ENCODE results near the gene EBI3.
"Not testable (repeated sequence)": the region's sequence is repeated elsewhere in the genome, so short reads cannot be mapped to it uniquely, and the experiment has no call there.

Gene EBI3

DNA sequence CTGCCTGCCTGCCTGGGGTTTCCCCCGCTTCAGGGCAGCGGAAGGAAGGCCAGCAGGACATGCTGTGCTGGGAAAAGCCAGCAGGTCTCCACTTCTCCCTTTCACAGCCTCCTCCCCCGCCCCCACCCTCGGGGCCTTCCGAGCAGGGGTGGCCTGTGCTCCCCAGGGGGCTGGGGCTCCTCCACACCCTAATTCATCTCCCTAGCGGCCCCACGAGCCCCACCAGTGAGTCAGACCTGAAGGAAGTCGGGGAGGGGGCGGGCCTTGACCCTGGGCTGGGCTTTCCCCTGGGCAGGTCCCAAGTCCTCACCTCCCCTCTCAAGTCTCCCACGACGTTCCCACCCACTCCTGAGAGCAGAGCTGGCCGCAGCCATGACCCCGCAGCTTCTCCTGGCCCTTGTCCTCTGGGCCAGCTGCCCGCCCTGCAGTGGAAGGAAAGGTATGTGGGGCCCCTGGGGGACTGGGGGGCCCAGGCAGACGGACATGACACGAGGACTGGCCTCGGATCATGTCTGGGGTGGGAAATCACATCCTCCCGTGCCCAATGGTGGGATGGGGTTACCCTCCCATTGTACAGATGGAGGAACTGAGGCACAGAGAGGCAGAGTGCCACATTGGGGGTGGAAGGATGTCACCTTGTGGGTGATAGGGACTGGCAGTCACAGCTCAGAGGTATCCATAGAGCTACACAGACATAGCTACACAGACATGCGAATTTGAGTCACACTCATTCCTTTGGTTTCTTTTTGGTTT lies at the start of gene EBI3:
TSS of gene EBI3 (plus strand) at position 345 of the 753 bp plus-strand sequence. CDS start at position 373, 28 bp downstream.
- FAIRE-seq = no peak

DNA sequence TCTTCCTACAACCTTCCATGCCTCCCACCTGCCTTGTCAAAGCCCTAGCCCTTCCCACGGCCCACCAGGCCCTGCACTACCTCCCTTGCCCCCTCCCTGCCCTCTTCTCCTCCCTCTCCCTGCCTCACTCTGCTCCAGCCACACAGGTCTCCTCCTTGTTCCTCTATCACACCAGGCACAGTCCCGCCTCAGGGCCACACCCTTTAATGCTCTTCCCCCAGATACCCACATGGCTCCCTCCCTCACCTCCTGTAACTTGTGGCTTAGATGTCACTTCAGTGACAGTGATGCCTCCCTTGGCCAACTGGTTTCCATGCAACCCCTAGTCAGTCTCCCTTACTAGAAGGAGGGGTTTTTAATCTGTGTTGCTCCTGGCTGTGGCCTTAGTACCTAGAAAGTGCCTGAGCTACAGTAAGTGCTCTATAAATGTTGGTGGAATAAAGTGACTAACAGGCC lies 48.2 kb upstream of the EBI3 start:
- FAIRE-seq = no peak

DNA sequence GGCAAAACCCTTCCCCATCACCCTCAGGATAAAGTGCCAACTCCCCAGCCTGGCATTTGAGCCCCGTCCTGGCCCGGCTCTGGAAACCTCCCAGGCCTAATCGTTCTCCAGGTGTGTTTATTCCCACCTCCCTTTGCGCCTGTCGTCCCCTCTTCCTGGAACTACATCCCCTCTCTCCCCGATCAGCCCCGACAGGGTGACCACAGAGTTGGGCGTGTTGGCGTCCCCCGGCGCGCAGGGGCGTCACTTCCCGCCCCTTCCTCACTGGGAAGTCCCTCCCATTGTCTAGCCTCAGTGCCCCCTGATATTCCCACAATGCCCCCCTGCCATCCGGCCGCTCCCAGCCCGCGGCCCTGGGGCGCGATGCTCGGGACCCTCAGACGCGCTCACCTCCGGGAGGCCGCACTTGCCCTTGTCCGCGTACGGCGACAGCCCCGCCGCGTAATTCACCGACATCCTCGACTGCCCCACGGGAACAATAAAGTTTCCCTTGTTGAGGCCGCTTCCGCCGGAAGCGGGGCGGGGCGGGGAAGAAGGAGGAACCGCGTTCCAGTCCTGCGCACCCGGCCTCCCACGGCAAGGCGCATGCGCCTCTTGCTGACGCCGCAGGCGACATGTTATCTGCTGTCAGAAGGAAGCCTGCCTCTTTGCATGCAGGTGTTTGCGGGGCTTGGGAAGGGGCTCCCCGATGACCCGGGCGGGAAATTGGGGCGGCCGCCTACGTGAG lies 47.1 kb upstream of the EBI3 start, which contains the start of the genes ANKRD24 and SIRT6:
TSS of gene ANKRD24 (plus strand) at position 606 of the 727 bp plus-strand sequence. CDS start 3,737 bp downstream, outside the sequence.
TSS of gene SIRT6 (minus strand) at position 480 of the 727 bp plus-strand sequence. CDS start at position 456, 24 bp downstream.
- FAIRE-seq = no peak

DNA sequence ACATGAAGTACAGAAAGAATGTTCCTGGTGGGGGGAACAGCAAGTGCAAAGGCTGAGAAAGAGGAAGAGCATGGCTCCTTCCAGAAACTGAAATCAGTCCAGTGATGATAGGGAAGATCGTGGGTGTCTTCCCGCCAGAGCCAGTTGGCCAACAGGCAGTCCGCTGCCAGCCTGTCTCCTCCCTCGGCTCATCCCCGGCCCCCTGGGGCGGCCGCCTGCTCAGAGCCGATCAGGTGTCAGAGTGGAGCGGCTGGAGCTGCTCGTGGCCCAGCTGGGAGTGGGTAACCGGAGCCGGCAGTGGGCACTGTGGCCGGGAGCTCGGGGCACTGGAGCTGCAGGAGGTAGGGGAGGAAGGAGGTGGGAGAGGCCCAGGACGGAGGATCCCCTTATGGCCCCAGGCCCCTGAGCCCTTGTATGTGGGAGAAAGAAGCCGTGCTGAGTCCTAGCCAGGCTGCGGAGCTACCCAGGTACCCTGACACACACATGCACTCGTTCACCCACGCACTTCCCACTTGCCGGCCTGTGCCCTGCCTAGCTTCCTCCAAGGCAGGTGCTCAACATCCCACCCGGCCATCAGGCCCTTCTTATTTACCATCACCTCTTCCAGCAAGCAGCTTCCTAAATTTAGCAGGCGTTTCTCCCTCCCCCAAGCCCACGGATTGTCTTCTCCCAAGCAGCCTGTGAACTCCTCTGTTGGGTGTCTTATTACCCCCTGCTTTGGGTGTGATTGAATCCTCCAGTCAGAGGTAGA lies 45.2 kb upstream of the EBI3 start:
- FAIRE-seq = no peak

DNA sequence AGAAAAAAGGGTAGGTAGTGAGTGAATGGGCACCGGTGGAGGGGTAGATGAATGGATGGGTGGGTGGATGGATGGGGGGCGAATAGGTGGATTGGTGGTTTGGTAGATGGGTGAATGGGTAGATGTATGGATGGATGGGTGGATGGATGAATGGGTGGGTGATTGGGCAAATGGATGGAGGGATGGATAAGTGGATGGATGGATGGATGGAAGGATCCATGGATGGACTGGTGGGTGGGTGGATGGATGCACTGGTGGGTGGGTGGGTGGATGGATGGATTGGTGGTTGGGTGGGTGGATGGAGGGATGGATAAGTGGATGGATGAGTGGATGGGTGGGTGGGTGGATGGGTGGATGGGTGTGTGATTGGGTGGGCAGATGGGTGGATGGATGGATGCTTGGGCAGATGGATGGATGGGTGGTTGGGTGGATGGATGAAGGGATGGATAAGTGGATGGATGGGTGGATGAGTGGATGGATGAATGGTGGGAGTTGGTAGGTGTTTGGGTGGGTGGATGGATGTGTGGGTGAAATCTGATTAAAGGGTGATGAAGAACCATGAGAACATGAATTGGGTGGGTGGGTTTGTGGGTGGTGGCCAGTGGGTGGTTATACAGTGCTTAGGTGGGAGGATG lies 44.5 kb upstream of the EBI3 start:
- no peak for FAIRE-seq

DNA sequence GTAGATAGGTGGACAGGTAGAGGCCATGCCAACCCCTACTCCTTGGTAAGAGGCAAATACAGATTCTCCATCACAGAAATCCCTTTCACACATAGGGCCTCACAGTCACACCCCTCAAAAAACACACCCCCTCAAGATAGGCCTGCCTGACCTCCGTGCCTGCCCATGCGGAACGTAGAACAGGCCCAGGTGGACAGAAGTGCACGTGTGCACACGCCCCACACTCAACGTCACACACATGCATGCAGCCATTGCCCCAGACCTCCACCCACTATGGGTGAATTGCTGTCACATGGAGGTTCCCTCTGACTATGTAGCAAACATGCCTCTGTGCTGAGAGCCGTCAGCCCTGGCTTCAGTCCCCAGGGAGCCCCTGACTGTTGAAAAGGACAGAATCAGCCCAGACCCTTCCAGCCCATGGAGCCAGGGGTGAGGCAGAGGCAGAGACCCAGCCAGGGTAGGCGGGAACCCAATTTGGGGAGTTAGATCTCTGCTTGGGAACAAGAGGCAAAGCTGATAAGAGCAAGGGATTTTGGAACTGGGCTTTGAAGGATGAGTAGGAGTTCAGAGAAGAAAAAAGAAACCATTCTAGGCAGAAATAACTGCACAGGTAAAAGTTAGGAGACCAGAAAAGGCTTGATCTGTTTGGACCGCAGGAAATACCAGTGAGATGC lies 43.8 kb upstream of the EBI3 start:
- no peak for FAIRE-seq

DNA sequence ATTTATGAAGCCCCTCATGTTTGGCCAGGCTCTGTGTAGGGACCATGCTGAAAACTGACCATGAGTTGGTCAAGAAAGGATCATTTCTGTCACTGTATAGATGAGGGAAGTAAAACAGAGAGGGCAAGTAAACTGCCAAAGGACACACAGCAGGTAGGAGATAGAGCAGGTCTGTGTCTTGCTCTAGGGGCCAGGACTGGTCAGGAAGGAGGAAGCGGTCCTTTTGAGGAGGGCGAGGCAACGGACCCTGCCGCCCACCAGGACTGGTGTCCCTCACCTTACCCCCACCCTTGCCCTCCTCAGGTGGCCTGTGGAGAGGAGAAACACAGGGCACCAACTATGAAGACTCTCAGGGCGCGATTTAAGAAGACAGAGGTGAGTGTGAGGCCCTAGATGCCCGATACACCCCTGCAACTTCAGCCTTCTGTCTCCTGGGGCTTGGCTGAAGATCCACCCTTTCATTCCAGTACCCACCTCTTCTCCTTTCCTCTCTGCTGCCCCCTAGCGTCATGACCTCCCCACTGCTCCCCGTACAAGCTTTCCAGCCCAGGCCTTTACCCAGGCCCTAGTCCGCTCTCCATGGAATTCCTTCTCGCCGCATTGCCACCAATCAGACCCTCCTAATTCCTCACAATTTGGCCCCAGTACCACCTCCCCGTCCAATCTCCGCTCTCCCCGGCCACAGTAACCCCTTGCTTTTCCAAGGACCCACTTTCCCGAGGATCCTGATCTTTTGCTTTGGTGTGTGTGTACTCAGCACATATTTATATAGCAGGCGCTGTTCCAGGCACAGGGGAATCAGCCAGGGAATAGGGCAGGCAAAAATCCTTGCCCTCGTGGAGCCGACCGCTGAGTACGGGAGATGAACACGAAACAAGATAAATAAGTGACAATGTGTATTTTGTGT lies 43.0 kb upstream of the EBI3 start:
- FAIRE-seq = no peak

DNA sequence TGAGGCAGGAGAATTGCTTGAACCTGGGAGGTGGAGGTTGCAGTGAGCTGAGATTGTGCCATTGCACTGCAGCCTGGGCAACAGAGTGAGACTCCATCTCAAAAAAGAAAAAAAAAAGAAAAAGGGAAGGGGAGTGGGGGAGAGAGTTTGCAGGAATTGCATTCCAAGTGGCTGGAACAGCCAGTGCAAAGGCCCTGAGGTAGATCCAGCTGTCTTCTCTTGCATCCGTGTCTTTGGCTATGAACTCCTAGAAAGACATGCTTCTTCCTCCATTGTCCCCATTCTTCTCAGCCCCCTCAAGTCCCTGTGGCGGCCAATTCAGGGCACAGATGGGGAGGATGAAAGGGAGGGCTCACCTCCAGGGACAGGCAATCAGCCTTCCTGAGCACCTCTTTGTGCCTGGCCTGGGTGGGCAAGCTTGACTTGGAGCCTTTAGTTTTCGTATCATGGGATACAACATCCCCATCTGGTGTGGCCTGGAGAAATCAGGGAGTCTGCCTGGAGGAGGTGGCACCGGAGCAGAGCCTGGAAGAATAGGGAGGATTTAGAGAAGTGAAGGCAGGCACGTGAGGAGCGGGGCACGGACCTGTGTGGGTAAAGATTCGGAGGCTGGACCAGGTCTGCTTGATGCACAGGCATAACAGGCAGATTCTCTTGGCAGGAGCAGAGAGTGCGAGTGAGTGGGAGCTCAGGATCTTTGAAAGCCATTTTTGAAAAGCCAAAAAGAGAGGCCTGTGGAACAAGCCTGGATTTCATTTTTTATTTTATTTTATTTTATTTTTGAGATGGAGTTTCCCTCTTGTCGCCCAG lies 41.8 kb upstream of the EBI3 start:
- FAIRE-seq = no peak

DNA sequence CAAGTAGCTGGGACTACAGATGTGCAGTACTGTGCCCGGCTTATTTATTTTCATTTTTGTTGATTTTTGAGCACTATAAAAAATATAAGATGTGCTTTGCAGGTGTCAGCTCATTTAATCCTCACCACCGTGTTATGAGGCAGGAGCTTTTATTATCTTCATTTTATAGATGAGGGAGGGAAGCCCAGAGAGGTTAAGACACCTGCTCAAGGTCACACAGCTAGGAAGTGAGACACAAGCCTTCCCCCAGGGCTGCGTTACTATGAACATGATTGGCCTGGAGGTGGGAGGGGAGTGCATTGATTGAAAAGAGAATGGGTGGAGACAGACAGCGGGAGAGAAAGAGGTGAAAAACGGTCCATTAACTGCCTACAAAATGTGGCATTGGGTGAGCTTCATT lies 39.7 kb upstream of the EBI3 start:
- no peak for FAIRE-seq

DNA sequence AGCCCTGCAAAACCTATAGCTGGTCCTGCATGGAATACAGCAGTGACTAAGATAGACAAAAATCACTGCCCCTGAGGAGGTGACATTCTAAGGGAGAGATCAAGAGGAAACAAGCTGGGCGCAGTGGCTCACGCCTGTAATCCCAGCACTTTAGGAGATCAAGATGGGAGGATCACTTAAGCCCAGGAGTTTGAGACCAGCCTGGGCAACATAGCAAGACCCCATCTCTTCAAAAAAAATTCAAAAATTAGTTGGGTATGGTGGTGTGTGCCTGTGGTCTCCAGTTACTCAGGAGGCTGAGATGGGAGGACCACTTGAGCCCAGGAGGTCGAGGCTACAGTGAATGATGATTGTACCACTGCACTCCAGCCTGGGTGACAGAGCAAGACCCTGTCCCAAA lies 36.8 kb upstream of the EBI3 start:
- FAIRE-seq = not testable (repeated sequence)

DNA sequence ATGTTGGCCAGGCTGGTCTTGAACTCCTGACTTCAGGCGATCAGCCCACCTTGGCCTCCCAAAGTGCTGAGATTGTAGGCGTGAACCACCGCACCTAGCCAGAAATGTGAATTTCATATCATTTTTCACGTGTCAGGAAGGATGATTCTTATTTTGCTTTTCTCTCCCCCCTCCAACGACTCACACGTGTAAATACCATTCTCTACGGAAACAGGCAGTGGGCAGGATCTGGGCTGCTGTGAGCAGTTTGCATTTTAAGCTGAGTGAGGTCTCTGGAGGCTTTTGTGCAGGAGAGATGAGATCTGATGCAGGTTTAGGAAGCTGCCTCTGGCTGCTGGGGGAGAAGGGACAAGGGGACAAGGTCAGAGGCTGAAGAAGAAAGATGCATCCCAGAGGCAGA lies 35.0 kb upstream of the EBI3 start:
- FAIRE-seq = no peak

DNA sequence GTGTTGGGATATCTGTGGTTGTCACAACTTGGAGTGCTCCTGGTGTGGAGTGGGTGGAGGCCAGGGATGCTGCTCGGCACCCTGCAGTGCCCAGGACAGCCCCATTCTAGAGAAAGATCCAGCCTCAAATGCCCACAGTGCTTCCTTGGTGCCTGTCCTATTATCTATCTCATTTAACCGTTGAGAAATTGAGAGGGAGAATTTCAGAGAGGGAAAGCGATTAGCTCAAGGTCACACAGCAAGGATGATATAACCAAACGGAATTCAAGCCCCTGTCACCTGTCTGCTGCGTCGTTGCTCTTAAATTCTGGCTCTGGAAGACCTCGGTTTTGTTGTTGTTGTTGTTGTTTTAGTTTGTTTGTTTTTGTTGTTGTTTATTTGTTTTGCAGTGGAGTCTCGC lies 33.3 kb upstream of the EBI3 start:
- no peak for FAIRE-seq

DNA sequence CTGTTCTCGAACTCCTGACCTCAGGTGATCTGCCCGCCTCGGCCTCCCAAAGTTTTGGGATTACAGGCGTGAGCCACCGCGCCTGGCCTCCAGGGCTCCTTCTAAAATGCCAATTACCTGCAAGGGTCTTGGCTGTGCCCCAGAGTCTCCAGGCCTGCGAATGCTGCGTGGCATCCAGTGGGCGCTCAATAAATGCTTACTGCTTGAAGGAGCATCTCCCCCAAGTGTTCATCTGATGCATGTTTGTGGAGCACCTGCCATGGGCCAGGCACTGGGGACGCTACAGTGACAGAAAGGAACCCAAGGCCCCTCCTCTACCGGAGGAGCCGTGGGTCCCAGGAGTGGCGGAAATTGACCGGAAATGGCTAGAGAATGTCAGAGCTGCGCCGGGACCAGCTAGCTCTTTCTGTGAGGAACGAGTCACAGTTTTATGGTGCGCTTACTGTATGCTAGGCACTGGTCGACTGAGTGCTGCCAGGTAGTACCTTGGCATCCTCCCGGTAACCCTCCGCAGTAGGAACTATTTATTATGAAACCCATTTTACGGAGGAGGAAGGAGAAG lies 32.7 kb upstream of the EBI3 start:
- no peak for FAIRE-seq

DNA sequence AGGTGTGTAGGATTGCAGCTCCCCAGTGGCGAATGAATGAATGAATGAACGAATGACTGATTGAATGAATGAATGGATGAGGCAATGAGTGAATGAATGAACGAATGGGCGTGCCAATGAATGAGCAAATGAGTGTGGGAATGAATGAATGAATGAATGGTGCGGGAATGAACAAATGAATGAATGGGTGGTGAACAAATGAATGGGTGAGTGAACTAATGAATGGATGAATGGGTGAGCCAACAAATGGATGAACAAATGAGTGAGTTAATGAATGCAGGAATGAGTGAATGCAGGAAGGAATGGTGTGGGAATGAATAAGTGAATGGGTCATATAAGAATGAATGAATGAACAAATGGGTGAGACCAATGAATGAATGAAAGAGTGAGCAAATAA lies 32.1 kb upstream of the EBI3 start:
- no peak for FAIRE-seq

DNA sequence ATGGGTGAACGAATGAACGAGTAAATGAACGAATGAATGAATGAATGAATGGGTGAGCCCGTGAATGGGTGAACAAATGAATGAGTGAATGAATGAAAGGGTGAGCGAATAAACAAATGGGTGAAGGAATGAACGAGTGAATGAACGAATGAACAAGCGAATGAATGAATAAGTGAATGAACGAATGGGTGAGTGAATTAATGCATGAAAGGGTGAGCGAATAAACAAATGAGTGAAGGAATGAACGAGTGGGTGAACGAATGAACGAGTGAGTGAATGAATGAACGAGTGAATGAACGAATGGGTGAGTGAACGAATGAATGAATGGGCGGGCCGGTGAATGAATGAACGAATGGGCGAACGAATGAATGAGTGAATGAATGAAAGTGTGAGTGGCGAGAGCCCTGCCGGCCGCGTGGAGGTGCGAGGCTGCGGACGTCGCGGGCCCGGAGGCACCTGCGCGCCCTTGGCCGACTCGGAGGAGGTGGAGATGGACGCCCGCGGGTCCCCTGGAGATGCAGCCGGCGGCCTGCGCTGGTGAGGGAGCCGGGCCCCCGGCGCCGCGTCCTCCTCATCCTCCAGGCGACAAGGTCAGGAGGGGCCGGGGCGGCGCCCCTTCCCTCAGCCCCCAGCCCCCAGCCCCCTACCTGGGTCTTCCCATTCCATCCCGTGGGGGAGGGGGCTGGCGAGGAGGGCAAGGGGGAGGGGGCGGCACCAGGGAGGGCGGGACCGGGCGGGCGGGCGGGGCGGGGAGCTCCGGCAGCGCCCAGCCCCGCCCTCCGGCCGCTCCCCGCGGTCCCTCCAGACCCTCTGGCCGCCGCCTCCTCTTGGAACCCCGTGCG lies 31.5 kb upstream of the EBI3 start:
- FAIRE-seq = no peak

DNA sequence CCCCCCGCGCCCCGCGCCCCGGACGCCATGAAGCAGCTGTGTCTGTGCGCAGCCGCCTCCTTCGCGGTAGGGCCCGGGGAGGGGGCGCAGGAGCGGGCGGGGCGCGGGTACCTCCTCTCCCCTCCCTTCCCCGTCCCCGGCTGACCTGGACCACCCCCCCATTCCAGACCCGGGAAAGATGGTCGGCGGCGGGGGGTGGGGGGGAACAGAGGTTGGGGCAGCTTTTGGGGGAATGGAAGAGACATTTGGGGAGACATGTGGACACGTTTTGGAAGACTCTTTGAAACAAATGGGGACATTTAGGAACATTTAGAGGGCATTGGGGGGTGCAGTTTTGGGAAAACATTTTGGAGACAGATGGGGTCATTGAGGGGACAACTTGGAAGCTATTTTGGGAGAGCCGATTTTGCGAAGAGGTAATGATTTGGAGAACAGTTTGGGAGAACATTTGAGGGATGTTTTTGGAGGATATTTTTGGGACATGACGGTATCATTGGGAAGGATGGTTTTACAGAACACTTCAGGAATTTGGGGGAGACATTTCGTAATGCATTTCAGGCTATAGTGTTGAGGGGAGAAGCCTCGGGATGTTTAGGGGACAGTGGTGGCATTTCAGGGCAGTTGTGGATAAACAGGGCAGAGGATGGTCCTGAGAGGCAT lies 30.7 kb upstream of the EBI3 start:
- FAIRE-seq = no peak

DNA sequence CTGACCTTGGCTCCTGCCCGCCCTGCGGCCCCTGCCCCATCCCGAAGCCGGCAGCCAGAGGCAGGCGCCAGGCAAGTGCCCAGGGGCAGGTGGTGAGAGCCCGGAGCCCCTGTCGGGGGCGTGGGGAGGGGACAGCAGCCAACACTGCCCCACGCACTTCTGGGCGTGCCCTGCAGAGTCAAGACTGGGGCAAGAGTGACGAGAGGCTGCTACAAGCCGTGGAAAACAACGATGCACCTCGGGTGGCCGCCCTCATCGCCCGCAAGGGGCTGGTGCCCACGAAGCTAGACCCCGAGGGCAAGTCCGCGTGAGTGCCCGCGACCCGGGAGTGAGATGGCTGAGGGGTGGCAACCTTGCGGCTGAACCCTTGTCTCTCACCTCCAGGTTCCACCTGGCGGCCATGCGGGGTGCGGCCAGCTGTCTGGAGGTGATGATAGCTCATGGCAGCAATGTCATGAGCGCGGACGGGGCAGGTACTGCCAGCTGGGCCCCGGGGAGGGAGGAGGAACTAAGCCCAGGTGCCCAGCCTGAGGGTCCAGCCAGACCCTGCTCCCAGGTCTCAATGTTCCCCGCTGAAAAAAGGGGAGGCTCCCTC lies 29.5 kb upstream of the EBI3 start:
- no peak for FAIRE-seq

DNA sequence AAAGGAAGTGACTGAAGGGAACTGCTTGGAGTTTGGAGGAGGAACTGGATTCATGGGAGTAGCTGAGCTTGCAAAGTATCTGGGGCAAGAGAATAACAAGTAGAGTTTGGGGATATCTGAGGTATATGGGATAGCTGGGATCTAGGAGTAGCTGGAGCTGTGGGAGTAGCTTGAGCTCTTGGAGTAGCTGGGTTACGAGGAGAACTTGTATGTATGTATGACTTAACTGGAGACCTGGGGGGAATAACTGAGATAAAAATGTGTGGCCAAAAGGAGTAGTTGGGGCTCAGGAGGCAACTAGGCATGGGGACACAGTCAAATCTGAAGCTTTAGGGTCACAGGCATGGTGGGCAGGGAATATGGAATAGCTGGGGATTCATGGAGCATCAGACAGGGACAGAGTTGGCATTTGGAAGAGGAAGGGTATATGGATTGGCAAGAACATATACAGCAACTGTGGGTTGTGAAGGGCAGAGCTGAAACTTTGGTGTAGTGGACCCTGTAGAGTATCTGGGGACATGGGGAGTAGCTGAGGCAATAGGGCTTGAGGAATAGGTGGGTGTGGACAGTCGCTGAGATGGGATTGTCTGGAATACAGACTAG lies 28.3 kb upstream of the EBI3 start:
- no peak for FAIRE-seq
